ENCODE results near the gene LRP1B. TPM values are rescaled to one million over a fixed set of nuclear protein-coding genes. Genes with fewer than 3 reads are reported as not detected.

LRP1B gene
- total RNA-seq, 1 experiment from 2014 or later, result 0.52 TPM

DNA sequence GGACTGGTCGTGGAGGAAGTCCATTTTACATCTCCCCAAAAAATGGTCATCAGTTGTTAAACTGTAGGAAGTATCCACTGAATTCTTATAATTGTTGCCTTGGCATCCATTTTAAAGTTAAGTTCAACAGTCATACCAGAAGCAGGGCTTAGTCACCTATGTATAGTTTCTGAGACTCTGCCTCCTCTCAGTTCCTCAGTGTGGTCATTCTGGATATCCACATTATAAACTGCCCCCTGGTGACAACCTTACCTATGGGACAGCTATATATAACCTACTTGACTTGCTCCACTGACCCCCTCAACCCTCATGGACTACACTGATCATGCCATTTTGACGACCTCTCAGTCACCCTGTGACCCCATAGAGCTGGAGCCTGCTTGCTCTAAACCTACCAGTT, 617.0 kb downstream of the LRP1B start:
- CTCF ChIA-PET, result no interaction called here
- POLR2A ChIA-PET, result no interaction called here
- H3K36me3 Mint-ChIP-seq, result no peaks in the 10 kb centered on the region
- H3K27me3 Mint-ChIP-seq (ENCODE audit: low read depth), result no peaks in the 10 kb centered on the region
- H3K9me3 Mint-ChIP-seq, result peaks cover 7% of the 10 kb centered on the region
- no peak overlapping the region for H3K4me3 Mint-ChIP-seq
- no peak for ATAC-seq
- no peak overlapping the region for H3K27ac Mint-ChIP-seq
- no peak for DNase-seq (ENCODE audit: low spot score)
- peaks cover 7% of the 10 kb centered on the region; the same call in 1 of the 2 replicates for H3K4me1 Mint-ChIP-seq
- TF ChIP-seq NFYB (CRISPR knock-in tag; conservative IDR thresholded peaks at IDR 0.05; ENCODE audit: low read depth), result no peak
- TF ChIP-seq, protein P1, sequence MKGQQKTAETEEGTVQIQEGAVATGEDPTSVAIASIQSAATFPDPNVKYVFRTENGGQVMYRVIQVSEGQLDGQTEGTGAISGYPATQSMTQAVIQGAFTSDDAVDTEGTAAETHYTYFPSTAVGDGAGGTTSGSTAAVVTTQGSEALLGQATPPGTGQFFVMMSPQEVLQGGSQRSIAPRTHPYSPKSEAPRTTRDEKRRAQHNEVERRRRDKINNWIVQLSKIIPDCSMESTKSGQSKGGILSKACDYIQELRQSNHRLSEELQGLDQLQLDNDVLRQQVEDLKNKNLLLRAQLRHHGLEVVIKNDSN (CRISPR knock-in tag; IDR thresholded peaks at IDR 0.05), result no peak

DNA sequence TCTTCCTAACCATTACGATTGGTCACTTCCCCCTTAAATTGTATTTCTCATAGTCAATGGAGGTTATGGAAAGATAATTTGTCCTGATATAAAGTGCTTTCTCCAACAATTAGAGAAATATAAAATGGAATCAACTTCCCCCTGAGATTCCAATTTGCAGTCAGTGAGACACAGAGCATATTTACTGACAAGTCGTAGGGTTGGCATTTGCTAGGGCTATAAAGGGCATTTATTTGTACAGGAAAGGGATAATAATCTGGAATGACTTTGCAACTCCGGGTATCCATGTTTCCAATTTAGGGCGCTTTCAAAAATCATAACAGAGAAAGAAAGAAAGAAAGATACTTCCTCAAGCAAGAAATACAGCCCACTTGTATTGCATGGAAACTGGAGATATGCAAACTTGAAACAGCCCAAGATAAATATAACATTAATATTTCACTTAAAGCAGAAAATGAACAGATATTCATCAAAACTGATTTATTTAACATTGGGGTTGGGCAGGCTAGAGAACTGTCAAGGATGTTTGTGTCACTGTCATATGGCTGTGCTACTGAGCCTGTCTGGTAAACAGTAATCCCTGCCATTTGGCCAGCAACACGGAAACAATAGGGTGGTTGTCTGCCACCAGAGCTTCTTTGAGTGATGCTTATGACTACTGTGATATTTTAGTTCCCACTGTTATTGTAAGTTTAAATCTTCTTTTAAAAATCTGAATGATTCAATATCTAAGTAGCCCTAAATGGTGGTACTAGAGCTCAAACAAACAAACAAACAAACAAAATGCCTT, 621.8 kb downstream of the LRP1B start:
- DNase-seq (ENCODE audit: low spot score) (no peak), ATAC-seq (no peak)
- Mint-ChIP-seq H3K27me3 (ENCODE audit: low read depth) (no peaks in the 10 kb centered on the region), H3K36me3 (no peaks in the 10 kb centered on the region), H3K27ac (no peak overlapping the region), H3K4me3 (no peak overlapping the region), H3K9me3 (peaks cover 2% of the 10 kb centered on the region), H3K4me1 (no peaks in the 10 kb centered on the region)
- ChIA-PET CTCF (no interaction called here), POLR2A (no interaction called here)
- TF ChIP-seq GTF2I (CRISPR knock-in tag; conservative IDR thresholded peaks at IDR 0.05), result no peak
- no peak for TF ChIP-seq ZNF671 (CRISPR knock-in tag; IDR thresholded peaks at IDR 0.05)
- no peak for TF ChIP-seq ESRRA (CRISPR knock-in tag; IDR thresholded peaks at IDR 0.05; ENCODE audit: borderline replicate concordance)
- TF ChIP-seq, protein P2, sequence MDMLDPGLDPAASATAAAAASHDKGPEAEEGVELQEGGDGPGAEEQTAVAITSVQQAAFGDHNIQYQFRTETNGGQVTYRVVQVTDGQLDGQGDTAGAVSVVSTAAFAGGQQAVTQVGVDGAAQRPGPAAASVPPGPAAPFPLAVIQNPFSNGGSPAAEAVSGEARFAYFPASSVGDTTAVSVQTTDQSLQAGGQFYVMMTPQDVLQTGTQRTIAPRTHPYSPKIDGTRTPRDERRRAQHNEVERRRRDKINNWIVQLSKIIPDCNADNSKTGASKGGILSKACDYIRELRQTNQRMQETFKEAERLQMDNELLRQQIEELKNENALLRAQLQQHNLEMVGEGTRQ (CRISPR knock-in tag; IDR thresholded peaks at IDR 0.05), result no peak
- TF ChIP-seq ATF1 (CRISPR knock-in tag; IDR thresholded peaks at IDR 0.05), result no peak
- TF ChIP-seq, protein P3, sequence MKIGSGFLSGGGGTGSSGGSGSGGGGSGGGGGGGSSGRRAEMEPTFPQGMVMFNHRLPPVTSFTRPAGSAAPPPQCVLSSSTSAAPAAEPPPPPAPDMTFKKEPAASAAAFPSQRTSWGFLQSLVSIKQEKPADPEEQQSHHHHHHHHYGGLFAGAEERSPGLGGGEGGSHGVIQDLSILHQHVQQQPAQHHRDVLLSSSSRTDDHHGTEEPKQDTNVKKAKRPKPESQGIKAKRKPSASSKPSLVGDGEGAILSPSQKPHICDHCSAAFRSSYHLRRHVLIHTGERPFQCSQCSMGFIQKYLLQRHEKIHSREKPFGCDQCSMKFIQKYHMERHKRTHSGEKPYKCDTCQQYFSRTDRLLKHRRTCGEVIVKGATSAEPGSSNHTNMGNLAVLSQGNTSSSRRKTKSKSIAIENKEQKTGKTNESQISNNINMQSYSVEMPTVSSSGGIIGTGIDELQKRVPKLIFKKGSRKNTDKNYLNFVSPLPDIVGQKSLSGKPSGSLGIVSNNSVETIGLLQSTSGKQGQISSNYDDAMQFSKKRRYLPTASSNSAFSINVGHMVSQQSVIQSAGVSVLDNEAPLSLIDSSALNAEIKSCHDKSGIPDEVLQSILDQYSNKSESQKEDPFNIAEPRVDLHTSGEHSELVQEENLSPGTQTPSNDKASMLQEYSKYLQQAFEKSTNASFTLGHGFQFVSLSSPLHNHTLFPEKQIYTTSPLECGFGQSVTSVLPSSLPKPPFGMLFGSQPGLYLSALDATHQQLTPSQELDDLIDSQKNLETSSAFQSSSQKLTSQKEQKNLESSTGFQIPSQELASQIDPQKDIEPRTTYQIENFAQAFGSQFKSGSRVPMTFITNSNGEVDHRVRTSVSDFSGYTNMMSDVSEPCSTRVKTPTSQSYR (CRISPR knock-in tag; IDR thresholded peaks at IDR 0.05), result no peak
- TF ChIP-seq, protein P4, sequence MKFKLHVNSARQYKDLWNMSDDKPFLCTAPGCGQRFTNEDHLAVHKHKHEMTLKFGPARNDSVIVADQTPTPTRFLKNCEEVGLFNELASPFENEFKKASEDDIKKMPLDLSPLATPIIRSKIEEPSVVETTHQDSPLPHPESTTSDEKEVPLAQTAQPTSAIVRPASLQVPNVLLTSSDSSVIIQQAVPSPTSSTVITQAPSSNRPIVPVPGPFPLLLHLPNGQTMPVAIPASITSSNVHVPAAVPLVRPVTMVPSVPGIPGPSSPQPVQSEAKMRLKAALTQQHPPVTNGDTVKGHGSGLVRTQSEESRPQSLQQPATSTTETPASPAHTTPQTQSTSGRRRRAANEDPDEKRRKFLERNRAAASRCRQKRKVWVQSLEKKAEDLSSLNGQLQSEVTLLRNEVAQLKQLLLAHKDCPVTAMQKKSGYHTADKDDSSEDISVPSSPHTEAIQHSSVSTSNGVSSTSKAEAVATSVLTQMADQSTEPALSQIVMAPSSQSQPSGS (CRISPR knock-in tag; IDR thresholded peaks at IDR 0.05; ENCODE audit: borderline replicate concordance, low read depth), result no peak
- no peak for TF ChIP-seq TP53 (CRISPR knock-in tag; IDR thresholded peaks at IDR 0.05)
- TF ChIP-seq ZNF317 (CRISPR knock-in tag; IDR thresholded peaks at IDR 0.05; ENCODE audit: borderline replicate concordance, low read depth), result no peak
- TF ChIP-seq, protein P5, sequence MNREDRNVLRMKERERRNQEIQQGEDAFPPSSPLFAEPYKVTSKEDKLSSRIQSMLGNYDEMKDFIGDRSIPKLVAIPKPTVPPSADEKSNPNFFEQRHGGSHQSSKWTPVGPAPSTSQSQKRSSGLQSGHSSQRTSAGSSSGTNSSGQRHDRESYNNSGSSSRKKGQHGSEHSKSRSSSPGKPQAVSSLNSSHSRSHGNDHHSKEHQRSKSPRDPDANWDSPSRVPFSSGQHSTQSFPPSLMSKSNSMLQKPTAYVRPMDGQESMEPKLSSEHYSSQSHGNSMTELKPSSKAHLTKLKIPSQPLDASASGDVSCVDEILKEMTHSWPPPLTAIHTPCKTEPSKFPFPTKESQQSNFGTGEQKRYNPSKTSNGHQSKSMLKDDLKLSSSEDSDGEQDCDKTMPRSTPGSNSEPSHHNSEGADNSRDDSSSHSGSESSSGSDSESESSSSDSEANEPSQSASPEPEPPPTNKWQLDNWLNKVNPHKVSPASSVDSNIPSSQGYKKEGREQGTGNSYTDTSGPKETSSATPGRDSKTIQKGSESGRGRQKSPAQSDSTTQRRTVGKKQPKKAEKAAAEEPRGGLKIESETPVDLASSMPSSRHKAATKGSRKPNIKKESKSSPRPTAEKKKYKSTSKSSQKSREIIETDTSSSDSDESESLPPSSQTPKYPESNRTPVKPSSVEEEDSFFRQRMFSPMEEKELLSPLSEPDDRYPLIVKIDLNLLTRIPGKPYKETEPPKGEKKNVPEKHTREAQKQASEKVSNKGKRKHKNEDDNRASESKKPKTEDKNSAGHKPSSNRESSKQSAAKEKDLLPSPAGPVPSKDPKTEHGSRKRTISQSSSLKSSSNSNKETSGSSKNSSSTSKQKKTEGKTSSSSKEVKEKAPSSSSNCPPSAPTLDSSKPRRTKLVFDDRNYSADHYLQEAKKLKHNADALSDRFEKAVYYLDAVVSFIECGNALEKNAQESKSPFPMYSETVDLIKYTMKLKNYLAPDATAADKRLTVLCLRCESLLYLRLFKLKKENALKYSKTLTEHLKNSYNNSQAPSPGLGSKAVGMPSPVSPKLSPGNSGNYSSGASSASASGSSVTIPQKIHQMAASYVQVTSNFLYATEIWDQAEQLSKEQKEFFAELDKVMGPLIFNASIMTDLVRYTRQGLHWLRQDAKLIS (CRISPR knock-in tag; IDR thresholded peaks at IDR 0.05; ENCODE audit: borderline replicate concordance), result no peak
- TF ChIP-seq ZNF263 (CRISPR knock-in tag; IDR thresholded peaks at IDR 0.05; ENCODE audit: low read depth), result no peak
- no peak for TF ChIP-seq NR1H2 (CRISPR knock-in tag; IDR thresholded peaks at IDR 0.05)
- no peak for TF ChIP-seq ZBTB21 (CRISPR knock-in tag; IDR thresholded peaks at IDR 0.05; ENCODE audit: borderline replicate concordance)
- TF ChIP-seq, protein P6, sequence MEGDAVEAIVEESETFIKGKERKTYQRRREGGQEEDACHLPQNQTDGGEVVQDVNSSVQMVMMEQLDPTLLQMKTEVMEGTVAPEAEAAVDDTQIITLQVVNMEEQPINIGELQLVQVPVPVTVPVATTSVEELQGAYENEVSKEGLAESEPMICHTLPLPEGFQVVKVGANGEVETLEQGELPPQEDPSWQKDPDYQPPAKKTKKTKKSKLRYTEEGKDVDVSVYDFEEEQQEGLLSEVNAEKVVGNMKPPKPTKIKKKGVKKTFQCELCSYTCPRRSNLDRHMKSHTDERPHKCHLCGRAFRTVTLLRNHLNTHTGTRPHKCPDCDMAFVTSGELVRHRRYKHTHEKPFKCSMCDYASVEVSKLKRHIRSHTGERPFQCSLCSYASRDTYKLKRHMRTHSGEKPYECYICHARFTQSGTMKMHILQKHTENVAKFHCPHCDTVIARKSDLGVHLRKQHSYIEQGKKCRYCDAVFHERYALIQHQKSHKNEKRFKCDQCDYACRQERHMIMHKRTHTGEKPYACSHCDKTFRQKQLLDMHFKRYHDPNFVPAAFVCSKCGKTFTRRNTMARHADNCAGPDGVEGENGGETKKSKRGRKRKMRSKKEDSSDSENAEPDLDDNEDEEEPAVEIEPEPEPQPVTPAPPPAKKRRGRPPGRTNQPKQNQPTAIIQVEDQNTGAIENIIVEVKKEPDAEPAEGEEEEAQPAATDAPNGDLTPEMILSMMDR (IDR thresholded peaks at IDR 0.05), result no peak

Measured in WTC11 (cell line).